Transverse colon (tissue), 4 donors: Measurements from ENCODE around the gene CREB3.

Experiments
- CTCF ChIP-seq, 5 experiments: fragments of 200-600 bp in 3 of 5; fragments of 450-650 bp in 2 of 5; sonication (generic) in 3 of 5; IDR thresholded peaks; 1 replicate in 2 of 5; 2 replicates in 3 of 5; pipeline ENCODE4 v1.5.1; 2016 to 2017; ENCODE audit warnings: antibody characterized with exemption in 5 of 5, inconsistent platforms in 3 of 5, mild to moderate bottlenecking in 2 of 5, moderate library complexity in 1 of 5
- POLR2A ChIP-seq: fragments of 450-650 bp; IDR thresholded peaks from one replicate; pipeline ENCODE4 v1.6.1; 2016; ENCODE audit warnings: antibody characterized with exemption, mild to moderate bottlenecking, moderate library complexity
- POLR2AphosphoS5 ChIP-seq, 3 donors: sonication (generic); formaldehyde crosslinking; IDR thresholded peaks; one replicate each; pipeline ENCODE4 v1.6.1; 2016; ENCODE audit warnings: antibody characterized with exemption in 3 of 3

DNA sequence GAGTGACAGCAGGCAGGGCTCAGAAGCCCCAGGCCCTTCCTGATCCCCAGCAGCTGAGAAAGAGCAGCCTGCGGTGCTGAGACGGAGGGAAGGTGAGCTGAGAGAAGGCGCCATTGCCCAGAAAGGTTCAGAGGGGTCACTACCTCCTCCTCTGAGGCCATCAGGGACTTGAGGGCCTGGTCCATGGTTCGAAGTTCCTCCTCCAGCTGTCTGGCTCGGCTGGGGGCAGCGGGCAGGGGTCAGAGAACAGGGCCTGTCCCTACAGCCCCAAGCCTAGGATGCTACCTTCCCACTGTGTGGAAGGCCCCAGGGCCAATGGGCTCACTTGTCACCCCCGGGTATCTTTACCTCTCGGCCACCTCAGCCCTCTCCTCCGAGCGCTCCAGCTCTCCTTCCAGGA is 47.5 kb upstream of the CREB3 start:
- TF ChIP-seq CTCF (IDR thresholded peaks at IDR 0.05) (no peak), POLR2AphosphoS5 (IDR thresholded peaks at IDR 0.05) (no peak), POLR2A (no peak)
